Muscle of leg (tissue), 16 donors: Measurements from ENCODE around the gene TMEM25. TPM values are rescaled to one million over a fixed set of nuclear protein-coding genes. Genes with fewer than 3 reads are reported as not detected.
"Not testable (repeated sequence)": the region's sequence is repeated elsewhere in the genome, so short reads cannot be mapped to it uniquely, and the experiment has no call there.

Experiments
- DNase-seq: peaks from one replicate; pipeline ENCODE4 v3.0.0; 2013
- H3K27ac ChIP-seq: one replicate; pipeline ENCODE4 v1.5.1; 2013; ENCODE audit warnings: mild to moderate bottlenecking, low read length, control low read depth
- H3K27me3 ChIP-seq: one replicate; pipeline ENCODE4 v1.6.1; 2013; ENCODE audit warnings: low read length; ENCODE audit not compliant: control insufficient read depth, insufficient read depth
- H3K36me3 ChIP-seq: one replicate; pipeline ENCODE4 v1.6.1; 2013; ENCODE audit warnings: low read length; ENCODE audit not compliant: control insufficient read depth, insufficient read depth
- H3K4me1 ChIP-seq: one replicate; pipeline ENCODE4 v1.6.1; 2013; ENCODE audit warnings: low read length; ENCODE audit not compliant: control insufficient read depth, insufficient read depth
- H3K4me3 ChIP-seq: one replicate; pipeline ENCODE4 v1.5.1; 2013; ENCODE audit warnings: low read length, control low read depth
- H3K9me3 ChIP-seq: replicated peaks from 2 replicates; pipeline ENCODE4 v1.6.1; 2013; ENCODE audit warnings: low read depth, low read length; ENCODE audit not compliant: control insufficient read depth
- WGBS: methylation state at CpG from one replicate; pipeline ENCODE4 v1.1.5; 2013; ENCODE audit warnings: missing lambda C conversion rate; ENCODE audit not compliant: insufficient coverage; 5-methylcytosine and 5-hydroxymethylcytosine counted together
- long read RNA-seq, 11 donors: transcript quantifications; one replicate each; lab custom pipeline, GENCODE V29; 2026
- polyA plus RNA-seq, 8 donors: library from polyadenylated mRNA; unstranded; fragments of 120-200 nt; gene quantifications; one replicate each; pipeline versions ENCODE4 v1.2.1 to v1.2.3, GENCODE V29; 2013; ENCODE audit warnings: inconsistent platforms in 1 of 8, low replicate concordance in 1 of 8; ENCODE audit not compliant: insufficient read length in 8 of 8, insufficient read depth in 1 of 8
- total RNA-seq: library from RNA; stranded (reverse); fragments of 120-200 nt; gene quantifications from one replicate; pipeline ENCODE4 v1.2.4, GENCODE V29; 2013

The TMEM25 gene
- total RNA-seq, result 14.2 TPM
- 10 to 100 TPM; 15.3 to 22.0 (median 16.5) TPM for polyA plus RNA-seq
- long read RNA-seq, donor 1, partial matches to known transcripts, result 0 of 1 reads
- long read RNA-seq, donor 1, other reads (novel, unspliced or antisense), result 0 of 1 reads
- long read RNA-seq, donor 2, result 0 reads
- long read RNA-seq, donor 3, partial matches to known transcripts, result 0 of 2 reads
- long read RNA-seq, donor 3, other reads (novel, unspliced or antisense), result 0 of 2 reads
- long read RNA-seq, donor 4, result 0 reads
- long read RNA-seq, donor 5, partial matches to known transcripts, result 6 of 9 reads
- long read RNA-seq, donor 5, other reads (novel, unspliced or antisense), result 0 of 9 reads
- long read RNA-seq, donor 6, partial matches to known transcripts, result 0 of 3 reads
- long read RNA-seq, donor 6, other reads (novel, unspliced or antisense), result 0 of 3 reads
- long read RNA-seq, donor 7, partial matches to known transcripts, result 0 of 7 reads
- long read RNA-seq, donor 7, other reads (novel, unspliced or antisense), result 6 of 7 reads
- long read RNA-seq, donor 8, partial matches to known transcripts, result 0 of 2 reads
- long read RNA-seq, donor 8, other reads (novel, unspliced or antisense), result 0 of 2 reads
- long read RNA-seq, donor 9, result 0 reads
- long read RNA-seq, donor 10, partial matches to known transcripts, result 0 of 2 reads
- long read RNA-seq, donor 10, other reads (novel, unspliced or antisense), result 0 of 2 reads
- long read RNA-seq, donor 11, partial matches to known transcripts, result 0 of 6 reads
- long read RNA-seq, donor 11, other reads (novel, unspliced or antisense), result 5 of 6 reads

- WGBS, result under 1% methylated on average over 77 of the region's 94 CpGs
- Histone ChIP-seq H3K9me3 (no peaks in the 10 kb centered on the region), H3K27me3 (peaks cover 2% of the 10 kb centered on the region), H3K36me3 (peaks cover 20% of the 10 kb centered on the region), H3K4me1 (peaks cover 29% of the 10 kb centered on the region), H3K4me3 (peak within 1 kb of the TSS; percentile 67), H3K27ac (peak within 1 kb of the TSS; percentile 76)
- DNase-seq, result peak; percentile 78
Measured at GRCh38 chr11:118530683-118531596, at the start of gene TMEM25. TSS of gene TMEM25 (plus strand) at chr11:118531192. CDS start at chr11:118531802, 610 bp downstream.

- peaks cover 53% of the 10 kb centered on the region for H3K36me3 ChIP-seq
- not testable (repeated sequence) for H3K9me3 ChIP-seq, H3K27ac ChIP-seq, DNase-seq, H3K4me1 ChIP-seq, H3K27me3 ChIP-seq, H3K4me3 ChIP-seq
- WGBS, result no CpG with 5 or more reads among the region's 1 CpG
Measured at GRCh38 chr11:118481238-118481637, 49.8 kb upstream of the TMEM25 start.

DNA sequence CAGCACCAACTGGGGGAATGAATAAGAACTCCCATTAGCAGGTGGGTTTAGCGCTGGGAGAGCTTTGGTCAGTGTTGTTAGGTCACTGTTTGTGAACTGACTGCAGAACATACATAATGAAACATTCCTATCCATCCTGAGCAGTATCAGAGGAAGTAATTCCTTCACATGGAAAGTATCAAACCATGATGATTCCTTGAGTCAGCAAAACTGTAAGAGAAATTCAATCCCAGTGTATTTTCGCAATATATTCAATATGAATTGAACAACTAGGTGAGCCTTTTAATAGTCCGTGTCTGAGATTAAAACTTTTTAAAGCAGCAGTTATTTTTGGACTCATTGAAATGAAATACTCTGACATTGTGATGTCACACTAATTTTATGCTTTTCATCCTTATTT lies 46.6 kb upstream of the TMEM25 start:
- H3K9me3 ChIP-seq, result no peaks in the 10 kb centered on the region
- no CpG with 5 or more reads among the region's 3 CpGs for WGBS
- H3K4me3 ChIP-seq, result no peak overlapping the region
- no peak overlapping the region for H3K27ac ChIP-seq
- no peak for DNase-seq
- H3K36me3 ChIP-seq, result peaks cover 45% of the 10 kb centered on the region
- H3K27me3 ChIP-seq, result no peaks in the 10 kb centered on the region
- no peaks in the 10 kb centered on the region for H3K4me1 ChIP-seq

DNA sequence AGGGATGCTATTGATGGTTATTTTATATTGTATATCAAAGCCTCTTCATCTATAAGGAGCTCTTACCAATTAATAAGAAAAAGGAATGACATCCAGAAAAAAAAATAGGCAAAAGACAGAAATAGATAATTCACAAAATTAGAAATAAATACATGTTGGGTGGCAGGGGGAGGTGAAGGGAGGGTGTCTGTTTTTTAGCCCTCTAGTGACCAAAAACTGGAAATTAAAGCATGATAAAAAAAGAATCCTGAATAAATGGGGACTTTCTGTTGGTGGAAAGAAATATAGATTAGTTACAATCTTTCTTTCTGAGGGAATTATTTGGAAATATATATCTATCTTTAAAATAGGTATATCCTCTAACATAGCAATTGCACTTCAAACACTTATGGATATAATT lies 45.7 kb upstream of the TMEM25 start:
- Histone ChIP-seq H3K36me3 (peaks cover 49% of the 10 kb centered on the region), H3K9me3 (no peaks in the 10 kb centered on the region), H3K27me3 (no peaks in the 10 kb centered on the region), H3K4me1 (no peaks in the 10 kb centered on the region), H3K27ac (no peak overlapping the region), H3K4me3 (no peak overlapping the region)
- no peak for DNase-seq

GRCh38 chr11:118488480-118489109 lies 42.4 kb upstream of the TMEM25 start:
- Histone ChIP-seq H3K36me3 (peaks cover 37% of the 10 kb centered on the region), H3K27ac (no peak overlapping the region), H3K9me3 (no peaks in the 10 kb centered on the region), H3K4me3 (no peak overlapping the region), H3K27me3 (no peaks in the 10 kb centered on the region), H3K4me1 (no peaks in the 10 kb centered on the region)
- 2% methylated on average over 5 of the region's 7 CpGs for WGBS
- peak; percentile 88 for DNase-seq

DNA sequence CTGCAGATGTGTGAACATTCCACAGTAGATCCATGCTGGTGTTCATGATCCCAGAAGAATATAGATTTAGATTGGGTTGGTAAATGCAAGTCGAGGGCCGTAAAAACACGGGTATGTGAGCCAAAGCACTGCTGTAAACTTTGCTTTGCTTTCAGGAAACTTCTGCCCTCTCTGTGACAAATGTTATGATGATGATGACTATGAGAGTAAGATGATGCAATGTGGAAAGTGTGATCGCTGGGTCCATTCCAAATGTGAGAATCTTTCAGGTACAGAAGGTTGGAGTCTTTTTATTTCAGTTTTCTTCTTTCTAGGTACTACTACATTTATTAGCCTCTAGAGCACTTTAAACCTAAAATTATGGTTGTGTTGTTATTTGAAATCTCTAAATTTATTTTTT lies 40.0 kb upstream of the TMEM25 start:
- no peaks in the 10 kb centered on the region for H3K27me3 ChIP-seq
- WGBS, result 88% methylated on average over 3 of the region's 4 CpGs
- no peaks in the 10 kb centered on the region for H3K9me3 ChIP-seq
- H3K27ac ChIP-seq, result no peak overlapping the region
- peaks cover 42% of the 10 kb centered on the region for H3K36me3 ChIP-seq
- no peak overlapping the region for H3K4me3 ChIP-seq
- no peaks in the 10 kb centered on the region for H3K4me1 ChIP-seq
- DNase-seq, result no peak

GRCh38 chr11:118497831-118498230 lies 33.2 kb upstream of the TMEM25 start:
- DNase-seq, result no peak
- Histone ChIP-seq H3K9me3 (no peaks in the 10 kb centered on the region), H3K27ac (no peak overlapping the region), H3K4me3 (no peak overlapping the region), H3K4me1 (no peaks in the 10 kb centered on the region), H3K27me3 (no peaks in the 10 kb centered on the region), H3K36me3 (peaks cover 71% of the 10 kb centered on the region)
- WGBS, result no CpG with 5 or more reads among the region's 4 CpGs

DNA sequence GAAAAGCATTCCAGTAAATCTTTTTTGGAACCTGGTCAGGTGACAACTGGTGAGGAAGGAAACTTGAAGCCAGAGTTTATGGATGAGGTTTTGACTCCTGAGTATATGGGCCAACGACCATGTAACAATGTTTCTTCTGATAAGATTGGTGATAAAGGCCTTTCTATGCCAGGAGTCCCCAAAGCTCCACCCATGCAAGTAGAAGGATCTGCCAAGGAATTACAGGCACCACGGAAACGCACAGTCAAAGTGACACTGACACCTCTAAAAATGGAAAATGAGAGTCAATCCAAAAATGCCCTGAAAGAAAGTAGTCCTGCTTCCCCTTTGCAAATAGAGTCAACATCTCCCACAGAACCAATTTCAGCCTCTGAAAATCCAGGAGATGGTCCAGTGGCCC lies 27.8 kb upstream of the TMEM25 start:
- Histone ChIP-seq H3K9me3 (no peaks in the 10 kb centered on the region), H3K27me3 (no peaks in the 10 kb centered on the region), H3K4me3 (no peak overlapping the region), H3K4me1 (no peaks in the 10 kb centered on the region), H3K36me3 (peaks cover 84% of the 10 kb centered on the region), H3K27ac (no peak overlapping the region)
- no peak for DNase-seq
- WGBS, result 100% methylated on average over 2 of the region's 3 CpGs

- Histone ChIP-seq H3K27ac (no peak overlapping the region), H3K4me1 (no peaks in the 10 kb centered on the region), H3K9me3 (no peaks in the 10 kb centered on the region), H3K27me3 (no peaks in the 10 kb centered on the region), H3K36me3 (peaks cover 59% of the 10 kb centered on the region), H3K4me3 (no peak overlapping the region)
- DNase-seq, result no peak
- 100% methylated on average over 2 of the region's 5 CpGs for WGBS
Measured at GRCh38 chr11:118511601-118512000, 19.4 kb upstream of the TMEM25 start.
